Measurements from ENCODE around the gene ALG3.

GRCh38 chr3:184222521-184222920 is 26.2 kb downstream of the ALG3 start:
- TF ChIP-seq POLR2A (IDR thresholded peaks at IDR 0.05; ENCODE audit: low read length) (no peak), GATA1 (IDR thresholded peaks at IDR 0.05; ENCODE audit: low read depth, low read length) (no peak)
